Ammon's horn (tissue), 1 donor: ENCODE results near the gene TMEM164.
A peak's percentile ranks its signal among the peaks of the same experiment; 100 is the strongest.

Source experiments
- DNase-seq: peaks from one replicate; pipeline ENCODE4 v3.0.0-alpha.2; 2016; ENCODE audit warnings: low spot score

Gene TMEM164

GRCh38 chrX:110081320-110081719, 78.4 kb downstream of the TMEM164 start:
- no peak for DNase-seq

GRCh38 chrX:110081740-110082139, 78.8 kb downstream of the TMEM164 start:
- DNase-seq: no peak

- peak; percentile 11 for DNase-seq
Measured at GRCh38 chrX:110082161-110082560, 79.2 kb downstream of the TMEM164 start.

- DNase-seq: no peak
Measured at GRCh38 chrX:110086162-110086915, 83.4 kb downstream of the TMEM164 start.

GRCh38 chrX:110086916-110087484, 84.1 kb downstream of the TMEM164 start:
- no peak for DNase-seq

GRCh38 chrX:110087485-110088356, 84.8 kb downstream of the TMEM164 start:
- no peak for DNase-seq

- peak; percentile 28 for DNase-seq
Measured at GRCh38 chrX:110089656-110090403, 86.9 kb downstream of the TMEM164 start.

GRCh38 chrX:110097920-110098319, 95.0 kb downstream of the TMEM164 start:
- DNase-seq: no peak

GRCh38 chrX:110103344-110103743, 100.4 kb downstream of the TMEM164 start:
- DNase-seq: no peak

GRCh38 chrX:110104078-110104477, 101.2 kb downstream of the TMEM164 start:
- DNase-seq: no peak

GRCh38 chrX:110108381-110108821, 105.5 kb downstream of the TMEM164 start:
- DNase-seq: peak; percentile 2

GRCh38 chrX:110114260-110114776, 111.4 kb downstream of the TMEM164 start:
- no peak for DNase-seq

- DNase-seq: no peak
Measured at GRCh38 chrX:110116066-110116980, 113.4 kb downstream of the TMEM164 start.

GRCh38 chrX:110118530-110118929, 115.6 kb downstream of the TMEM164 start:
- no peak for DNase-seq

GRCh38 chrX:110119480-110119879, 116.6 kb downstream of the TMEM164 start:
- no peak for DNase-seq

- no peak for DNase-seq
Measured at GRCh38 chrX:110120025-110120424, 117.1 kb downstream of the TMEM164 start.

- no peak for DNase-seq
Measured at GRCh38 chrX:110123331-110123782, 120.4 kb downstream of the TMEM164 start.

- DNase-seq: peak; percentile 17
Measured at GRCh38 chrX:110125446-110126162, 122.7 kb downstream of the TMEM164 start.

GRCh38 chrX:110131031-110131430, 128.1 kb downstream of the TMEM164 start:
- no peak for DNase-seq
